Mesendoderm (in vitro differentiated cells): Measurements from ENCODE around the gene ADCY9.
"Not testable (repeated sequence)": the region's sequence is repeated elsewhere in the genome, so short reads cannot be mapped to it uniquely, and the experiment has no call there.

Experiments
- DNase-seq: peaks from one replicate; pipeline ENCODE4 v3.0.0; 2013
- H2AK5ac ChIP-seq: 2 replicates; pipeline ENCODE4 v1.6.1; 2013; ENCODE audit warnings: low read length, inconsistent platforms
- H2BK120ac ChIP-seq: 2 replicates; pipeline ENCODE4 v1.6.1; 2013; ENCODE audit warnings: low read depth, mild to moderate bottlenecking, low read length, moderate library complexity, mixed read lengths
- H2BK15ac ChIP-seq: replicated peaks from 2 replicates; pipeline ENCODE4 v1.6.1; 2013; ENCODE audit warnings: low read depth, mild to moderate bottlenecking, moderate library complexity
- H2BK5ac ChIP-seq: 2 replicates; pipeline ENCODE4 v1.6.1; 2013; ENCODE audit warnings: low read length, inconsistent platforms
- H3K18ac ChIP-seq: 2 replicates; pipeline ENCODE4 v1.6.1; 2013; ENCODE audit warnings: mild to moderate bottlenecking, low read length, mixed read lengths
- H3K23ac ChIP-seq: one replicate; pipeline ENCODE4 v1.6.1; 2013; ENCODE audit warnings: low read length
- H3K27ac ChIP-seq: 2 replicates; pipeline ENCODE4 v1.5.1; 2013; ENCODE audit warnings: low read depth, mild to moderate bottlenecking, inconsistent platforms, low read length, moderate library complexity
- H3K27me3 ChIP-seq: 2 replicates; pipeline ENCODE4 v1.6.1; 2013; ENCODE audit warnings: low read length, control low read depth, mild to moderate bottlenecking, inconsistent platforms; ENCODE audit not compliant: insufficient read depth, poor library complexity
- H3K36me3 ChIP-seq: 2 replicates; pipeline ENCODE4 v1.6.1; 2013; ENCODE audit warnings: low read length, inconsistent platforms; ENCODE audit not compliant: control insufficient read depth, insufficient read depth
- H3K4ac ChIP-seq: one replicate; pipeline ENCODE4 v1.6.1; 2013; ENCODE audit warnings: low read depth, mild to moderate bottlenecking, low read length, moderate library complexity
- H3K4me1 ChIP-seq: 2 replicates; pipeline ENCODE4 v1.6.1; 2013; ENCODE audit warnings: low read depth, low read length, inconsistent platforms; ENCODE audit not compliant: control insufficient read depth
- H3K4me2 ChIP-seq: 2 replicates; pipeline ENCODE4 v1.6.1; 2013; ENCODE audit warnings: low read length
- H3K4me3 ChIP-seq: 2 replicates; pipeline ENCODE4 v1.5.1; 2013; ENCODE audit warnings: mild to moderate bottlenecking, low read length
- H3K56ac ChIP-seq: one replicate; pipeline ENCODE4 v1.6.1; 2013; ENCODE audit warnings: low read length
- H3K79me1 ChIP-seq: 2 replicates; pipeline ENCODE4 v1.6.1; 2013; ENCODE audit warnings: low read length, inconsistent platforms
- H3K79me2 ChIP-seq: 2 replicates; pipeline ENCODE4 v1.6.1; 2013; ENCODE audit warnings: mild to moderate bottlenecking, low read length; ENCODE audit not compliant: control insufficient read depth, insufficient read depth
- H3K9ac ChIP-seq: 2 replicates; pipeline ENCODE4 v1.6.1; 2013; ENCODE audit warnings: low read length, inconsistent platforms
- H4K5ac ChIP-seq: one replicate; pipeline ENCODE4 v1.6.1; 2013; ENCODE audit warnings: low read length
- H4K8ac ChIP-seq: one replicate; pipeline ENCODE4 v1.6.1; 2013; ENCODE audit warnings: low read depth, mild to moderate bottlenecking, control low read depth, low read length, moderate library complexity
- WGBS: extraction: QIAGEN DNeasy Blood & Tissue Kit; methylation state at CpG from one replicate; pipeline ENCODE4 v1.1.7; 2013; ENCODE audit warnings: low lambda C conversion rate, missing lambda C conversion rate; ENCODE audit not compliant: insufficient coverage; ENCODE audit errors: extremely low coverage; 5-methylcytosine and 5-hydroxymethylcytosine counted together

Gene ADCY9

GRCh38 chr16:4042581-4042980 is 73.7 kb downstream of the ADCY9 start:
- H3K9ac ChIP-seq, result no peak overlapping the region
- no peak overlapping the region for H3K27ac ChIP-seq
- no peaks in the 10 kb centered on the region for H3K79me1 ChIP-seq
- H2BK15ac ChIP-seq, result no peak overlapping the region
- H3K23ac ChIP-seq, result no peak overlapping the region
- H3K56ac ChIP-seq, result no peak overlapping the region
- no peak overlapping the region for H2AK5ac ChIP-seq
- DNase-seq, result no peak
- no peaks in the 10 kb centered on the region for H3K27me3 ChIP-seq
- no peaks in the 10 kb centered on the region for H3K36me3 ChIP-seq
- H4K8ac ChIP-seq, result no peak overlapping the region
- no CpG with 5 or more reads among the region's 11 CpGs for WGBS
- no peaks in the 10 kb centered on the region for H3K4me1 ChIP-seq
- no peak overlapping the region for H3K4ac ChIP-seq
- no peaks in the 10 kb centered on the region for H3K79me2 ChIP-seq
- H4K5ac ChIP-seq, result no peak overlapping the region
- H3K4me3 ChIP-seq, result no peak overlapping the region
- H3K4me2 ChIP-seq, result no peak overlapping the region
- H2BK120ac ChIP-seq, result no peak overlapping the region
- H2BK5ac ChIP-seq, result no peak overlapping the region
- H3K18ac ChIP-seq, result no peak overlapping the region

GRCh38 chr16:4038448-4038847 is 77.8 kb downstream of the ADCY9 start:
- WGBS, result no CpG with 5 or more reads among the region's 7 CpGs

GRCh38 chr16:4036952-4037351 is 79.3 kb downstream of the ADCY9 start:
- H4K8ac ChIP-seq, H3K9ac ChIP-seq, H3K36me3 ChIP-seq, H4K5ac ChIP-seq, H3K56ac ChIP-seq, H3K27me3 ChIP-seq, H3K27ac ChIP-seq, H3K79me2 ChIP-seq, H3K4ac ChIP-seq, H2AK5ac ChIP-seq, H3K23ac ChIP-seq, H3K4me2 ChIP-seq, H3K4me3 ChIP-seq, H3K4me1 ChIP-seq, H3K79me1 ChIP-seq, DNase-seq, H2BK120ac ChIP-seq, H2BK5ac ChIP-seq, H2BK15ac ChIP-seq, H3K18ac ChIP-seq: not testable (repeated sequence)
- no CpG with 5 or more reads among the region's 3 CpGs for WGBS

More at GRCh38 chr16:4038448-4038847, 77.8 kb downstream of the ADCY9 start:
- Histone ChIP-seq H3K4me2 (no peak overlapping the region), H3K79me1 (no peaks in the 10 kb centered on the region), H3K27me3 (no peaks in the 10 kb centered on the region), H2AK5ac (no peak overlapping the region), H2BK5ac (no peak overlapping the region), H3K4me3 (no peak overlapping the region), H3K9ac (no peak overlapping the region), H2BK120ac (no peak overlapping the region), H4K8ac (no peak overlapping the region), H2BK15ac (no peak overlapping the region), H3K18ac (no peak overlapping the region), H3K56ac (no peak overlapping the region), H3K79me2 (no peaks in the 10 kb centered on the region), H3K4me1 (no peaks in the 10 kb centered on the region), H3K4ac (no peak overlapping the region), H3K23ac (no peak overlapping the region), H4K5ac (no peak overlapping the region), H3K36me3 (no peaks in the 10 kb centered on the region), H3K27ac (no peak overlapping the region)
- DNase-seq, result no peak

- H3K4me2 ChIP-seq, result no peak overlapping the region
- no peaks in the 10 kb centered on the region for H3K79me2 ChIP-seq
- no peaks in the 10 kb centered on the region for H3K36me3 ChIP-seq
- H2BK15ac ChIP-seq, result no peak overlapping the region
- no peak overlapping the region for H2AK5ac ChIP-seq
- DNase-seq, result no peak
- no peak overlapping the region for H3K9ac ChIP-seq
- H3K18ac ChIP-seq, result no peak overlapping the region
- H3K27ac ChIP-seq, result no peak overlapping the region
- no peaks in the 10 kb centered on the region for H3K4me1 ChIP-seq
- H3K27me3 ChIP-seq, result no peaks in the 10 kb centered on the region
- H3K56ac ChIP-seq, result no peak overlapping the region
- H3K79me1 ChIP-seq, result no peaks in the 10 kb centered on the region
- no peak overlapping the region for H3K23ac ChIP-seq
- no peak overlapping the region for H4K5ac ChIP-seq
- H2BK5ac ChIP-seq, result no peak overlapping the region
- no CpG with 5 or more reads among the region's 4 CpGs for WGBS
- no peak overlapping the region for H4K8ac ChIP-seq
- no peak overlapping the region for H3K4me3 ChIP-seq
- H3K4ac ChIP-seq, result no peak overlapping the region
- H2BK120ac ChIP-seq, result no peak overlapping the region
Observed at GRCh38 chr16:4034963-4035362, 81.3 kb downstream of the ADCY9 start.

DNA sequence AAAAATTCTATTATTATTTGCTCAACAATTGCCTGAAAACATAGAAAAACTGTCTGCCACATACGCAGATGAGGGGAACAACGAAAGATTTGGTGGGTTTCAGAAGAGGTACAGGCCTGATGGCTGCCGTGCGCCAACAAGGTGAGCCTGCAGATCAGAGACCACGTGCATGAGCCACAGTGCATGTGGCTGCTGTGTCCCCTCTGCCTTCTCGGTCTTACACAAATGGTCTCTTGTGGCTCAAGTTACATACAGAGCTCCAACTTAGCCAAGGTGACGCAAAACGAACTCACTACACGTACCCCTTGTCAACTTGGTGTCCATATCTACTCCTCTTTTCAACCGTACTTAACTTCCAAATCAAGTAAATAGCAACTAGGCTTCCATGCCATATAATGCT is 82.3 kb downstream of the ADCY9 start:
- Histone ChIP-seq H3K27me3 (no peaks in the 10 kb centered on the region), H2AK5ac (no peak overlapping the region)
- 100% methylated on average over 2 of the region's 10 CpGs for WGBS

GRCh38 chr16:4032768-4033167 is 83.5 kb downstream of the ADCY9 start:
- Histone ChIP-seq H4K5ac (no peak overlapping the region), H3K4me2 (no peak overlapping the region), H3K23ac (no peak overlapping the region), H3K4me3 (no peak overlapping the region), H3K36me3 (no peaks in the 10 kb centered on the region), H2AK5ac (no peak overlapping the region), H3K27ac (no peak overlapping the region), H3K4me1 (no peaks in the 10 kb centered on the region), H3K9ac (no peak overlapping the region), H2BK15ac (no peak overlapping the region), H2BK5ac (no peak overlapping the region), H3K27me3 (no peaks in the 10 kb centered on the region), H3K4ac (no peak overlapping the region), H4K8ac (no peak overlapping the region), H2BK120ac (no peak overlapping the region), H3K56ac (no peak overlapping the region), H3K79me2 (no peaks in the 10 kb centered on the region), H3K79me1 (no peaks in the 10 kb centered on the region), H3K18ac (no peak overlapping the region)
- WGBS, result no CpG with 5 or more reads among the region's 13 CpGs
- no peak for DNase-seq

More for the DNA sequence above, 82.3 kb downstream of the ADCY9 start:
- H3K56ac ChIP-seq, result no peak overlapping the region
- no peak overlapping the region for H3K9ac ChIP-seq
- no peak overlapping the region for H4K8ac ChIP-seq
- no peak for DNase-seq
- no peak overlapping the region for H3K4me2 ChIP-seq
- no peak overlapping the region for H3K4me3 ChIP-seq
- H3K18ac ChIP-seq, result no peak overlapping the region
- H3K4me1 ChIP-seq, result no peaks in the 10 kb centered on the region
- H2BK5ac ChIP-seq, result no peak overlapping the region
- no peak overlapping the region for H3K27ac ChIP-seq
- H3K79me1 ChIP-seq, result no peaks in the 10 kb centered on the region
- H3K4ac ChIP-seq, result no peak overlapping the region
- H2BK120ac ChIP-seq, result no peak overlapping the region
- no peak overlapping the region for H2BK15ac ChIP-seq
- no peak overlapping the region for H4K5ac ChIP-seq
- H3K79me2 ChIP-seq, result no peaks in the 10 kb centered on the region
- H3K23ac ChIP-seq, result no peak overlapping the region
- no peaks in the 10 kb centered on the region for H3K36me3 ChIP-seq
